Mesodermal cell (in vitro differentiated cells): ENCODE measurements around the gene BST1.

Source experiments
- H3K27ac ChIP-seq: 2 replicates; pipeline ENCODE4 v1.7.0; 2013; ENCODE audit warnings: mild to moderate bottlenecking, low read depth, low read length, moderate library complexity; ENCODE audit not compliant: severe bottlenecking
- H3K36me3 ChIP-seq: 2 replicates; pipeline ENCODE4 v1.7.1; 2013; ENCODE audit warnings: mild to moderate bottlenecking, low read length, moderate library complexity; ENCODE audit not compliant: control insufficient read depth, insufficient read depth
- H3K4me1 ChIP-seq: one replicate; pipeline ENCODE4 v1.7.1; 2013; ENCODE audit warnings: mild to moderate bottlenecking, low read length; ENCODE audit not compliant: insufficient read depth, control insufficient read depth, poor library complexity, severe bottlenecking
- H3K4me3 ChIP-seq: 2 replicates; pipeline ENCODE4 v1.7.0; 2013; ENCODE audit warnings: low read length, control low read depth, mild to moderate bottlenecking; ENCODE audit not compliant: insufficient read depth, poor library complexity, severe bottlenecking; ENCODE audit errors: extremely low read depth
- H3K9me3 ChIP-seq: 2 replicates; pipeline ENCODE4 v1.7.1; 2013; ENCODE audit warnings: mild to moderate bottlenecking, low read length, moderate library complexity; ENCODE audit not compliant: control insufficient read depth
- WGBS, 2 experiments: methylation state at CpG; one replicate each; pipeline ENCODE4 v1.1.5; 2013; ENCODE audit warnings: missing lambda C conversion rate in 2 of 2; ENCODE audit not compliant: insufficient coverage in 2 of 2; 5-methylcytosine and 5-hydroxymethylcytosine counted together

Gene BST1

DNA sequence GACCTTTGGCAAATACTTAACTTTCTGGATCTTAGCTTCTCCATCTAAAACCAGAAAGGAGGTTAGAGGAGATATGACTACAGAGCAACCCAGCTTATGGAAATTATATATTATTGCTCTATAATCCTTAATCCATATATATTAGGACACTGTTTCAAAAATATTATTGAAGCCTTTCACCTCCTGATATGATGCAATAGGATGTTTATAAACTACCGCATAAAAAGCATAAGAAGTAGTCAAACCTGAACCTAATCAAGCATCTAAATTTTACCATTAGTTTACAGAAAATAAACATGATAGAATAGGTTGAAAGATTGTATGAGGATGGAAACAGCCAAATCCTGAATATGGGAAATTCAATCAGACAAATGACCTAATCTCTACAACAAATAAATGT, 26.8 kb upstream of the BST1 start:
- Histone ChIP-seq H3K4me1 (peaks cover 6% of the 10 kb centered on the region), H3K9me3 (no peaks in the 10 kb centered on the region), H3K36me3 (peaks cover 46% of the 10 kb centered on the region), H3K27ac (no peak overlapping the region), H3K4me3 (no peak overlapping the region)
- WGBS, 2 experiments: no CpG with 5 or more reads among the region's 1 CpG

DNA sequence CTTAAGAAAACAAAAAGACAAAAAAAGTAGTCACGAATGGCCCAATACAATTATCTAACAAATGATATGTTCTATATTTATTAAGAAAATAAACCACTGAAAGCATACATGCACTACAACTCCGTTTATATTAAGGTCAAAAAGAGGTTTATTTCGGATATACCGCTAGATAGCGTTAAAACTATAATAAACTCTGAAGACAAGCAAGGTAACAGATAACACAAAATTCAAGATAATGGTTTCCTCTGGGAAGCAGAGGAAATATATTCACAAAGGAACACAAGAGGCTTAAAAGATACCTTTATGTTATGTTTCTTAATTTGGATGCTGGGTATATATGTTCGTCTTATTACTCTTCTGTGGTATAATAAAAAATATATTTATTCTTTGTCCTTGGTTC, 26.0 kb upstream of the BST1 start:
- Histone ChIP-seq H3K4me1 (peaks cover 6% of the 10 kb centered on the region), H3K4me3 (no peak overlapping the region), H3K27ac (no peak overlapping the region), H3K36me3 (peaks cover 37% of the 10 kb centered on the region), H3K9me3 (no peaks in the 10 kb centered on the region)
- no CpG with 5 or more reads among the region's 6 CpGs for WGBS, 2 experiments

DNA sequence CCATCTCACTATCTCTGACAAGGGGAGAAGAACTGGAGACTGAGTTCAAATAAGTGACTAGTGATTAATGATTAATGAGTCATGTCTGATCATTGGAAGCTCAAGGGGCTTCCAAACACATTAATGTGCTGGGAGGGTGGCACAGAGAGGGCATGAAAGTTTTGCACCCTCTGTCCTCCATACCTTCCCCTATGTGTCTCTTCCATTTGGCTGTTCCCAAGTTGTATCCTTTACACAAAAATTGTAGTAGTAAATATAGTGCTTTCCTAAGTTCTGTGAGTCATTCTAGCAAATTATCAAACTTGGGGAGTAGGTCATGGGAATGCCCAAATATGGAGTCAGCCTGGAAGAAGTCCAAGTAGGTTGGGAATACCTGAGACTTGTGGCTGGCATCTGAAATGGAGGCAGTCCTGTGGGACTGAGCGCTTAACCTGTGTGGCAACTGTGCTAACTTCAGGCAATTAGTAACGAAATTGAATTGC, 25.3 kb upstream of the BST1 start:
- Histone ChIP-seq H3K4me1 (peaks cover 6% of the 10 kb centered on the region), H3K4me3 (peak overlapping the region; percentile 14), H3K27ac (no peak overlapping the region), H3K36me3 (peaks cover 31% of the 10 kb centered on the region), H3K9me3 (no peaks in the 10 kb centered on the region)
- 60 to 100% methylated on average over 1 to 2 of the region's 2 CpGs for WGBS, 2 experiments

DNA sequence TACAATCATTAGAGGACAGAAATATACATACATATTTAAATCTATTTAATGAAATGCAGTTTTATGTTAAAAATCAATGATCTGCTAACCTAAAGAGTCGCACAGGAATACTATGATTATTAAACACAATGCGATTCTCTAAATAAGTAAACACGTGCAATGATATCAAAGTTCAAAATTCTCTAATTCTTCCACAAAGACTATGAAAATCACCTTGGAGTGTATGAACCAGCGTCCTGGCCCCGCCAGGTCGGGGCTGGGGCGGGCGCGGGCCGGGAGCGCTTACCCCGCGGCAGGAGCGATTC, 21.8 kb upstream of the BST1 start:
- Histone ChIP-seq H3K9me3 (no peaks in the 10 kb centered on the region), H3K4me1 (peaks cover 11% of the 10 kb centered on the region), H3K4me3 (peak overlapping the region; percentile 91), H3K36me3 (peaks cover 36% of the 10 kb centered on the region), H3K27ac (peak overlapping the region; percentile 88)
- WGBS, 2 experiments: 0% methylated on average over 11 to 12 of the region's 14 CpGs

DNA sequence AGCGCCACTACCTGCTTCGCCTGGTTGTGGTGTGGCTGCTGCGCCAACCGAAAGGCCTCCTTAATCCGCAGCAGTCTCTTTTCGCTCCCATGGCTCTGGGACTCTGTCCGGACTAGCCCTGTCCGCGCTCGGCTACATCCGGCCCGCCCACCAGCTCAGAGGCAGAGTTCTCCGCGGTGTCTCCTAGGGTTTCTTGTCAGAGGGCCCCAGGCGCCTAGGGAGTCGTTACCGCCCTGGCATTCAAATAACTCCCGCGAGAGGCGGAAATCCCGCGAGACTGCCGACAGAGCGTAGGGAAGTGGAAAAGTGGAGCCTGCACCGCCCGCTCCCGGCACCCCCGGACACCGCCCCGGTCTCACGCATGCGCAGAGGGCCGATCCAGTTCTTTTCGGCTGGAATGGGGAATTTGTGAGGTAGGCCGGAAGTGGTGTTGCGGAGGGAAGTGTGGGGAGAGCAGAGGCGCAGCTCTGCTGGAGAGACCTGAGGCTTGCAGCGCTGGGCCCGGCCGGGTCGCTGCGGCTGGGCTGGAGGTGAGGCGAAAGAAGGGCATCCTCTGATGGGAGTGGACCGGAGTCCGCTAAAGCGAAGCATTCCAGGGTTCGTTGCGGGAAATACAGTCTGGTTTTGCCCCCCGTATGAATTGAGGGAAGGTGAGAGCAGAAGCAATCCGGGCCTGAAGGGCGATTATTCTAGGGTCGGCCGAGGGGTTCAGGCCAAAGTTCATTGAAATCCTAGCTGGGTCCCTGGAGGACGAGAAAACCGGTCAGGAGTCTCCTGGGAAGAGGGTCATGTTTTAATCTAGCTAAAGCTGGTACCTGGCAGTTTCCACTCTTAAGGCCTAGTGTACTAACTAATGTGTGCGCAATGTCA, 21.3 kb upstream of the BST1 start, which contains the start of gene FAM200B:
Gene FAM200B (plus strand): TSS at position 456 of the 870 bp plus-strand sequence. CDS start 5,151 bp downstream, outside the sequence.
- Histone ChIP-seq H3K9me3 (no peaks in the 10 kb centered on the region), H3K27ac (peak within 1 kb of the TSS; percentile 97), H3K4me1 (peaks cover 11% of the 10 kb centered on the region), H3K4me3 (peak within 1 kb of the TSS; percentile 91), H3K36me3 (peaks cover 42% of the 10 kb centered on the region)
- WGBS, 2 experiments: 0 to 1% methylated on average over 51 to 56 of the region's 56 CpGs

DNA sequence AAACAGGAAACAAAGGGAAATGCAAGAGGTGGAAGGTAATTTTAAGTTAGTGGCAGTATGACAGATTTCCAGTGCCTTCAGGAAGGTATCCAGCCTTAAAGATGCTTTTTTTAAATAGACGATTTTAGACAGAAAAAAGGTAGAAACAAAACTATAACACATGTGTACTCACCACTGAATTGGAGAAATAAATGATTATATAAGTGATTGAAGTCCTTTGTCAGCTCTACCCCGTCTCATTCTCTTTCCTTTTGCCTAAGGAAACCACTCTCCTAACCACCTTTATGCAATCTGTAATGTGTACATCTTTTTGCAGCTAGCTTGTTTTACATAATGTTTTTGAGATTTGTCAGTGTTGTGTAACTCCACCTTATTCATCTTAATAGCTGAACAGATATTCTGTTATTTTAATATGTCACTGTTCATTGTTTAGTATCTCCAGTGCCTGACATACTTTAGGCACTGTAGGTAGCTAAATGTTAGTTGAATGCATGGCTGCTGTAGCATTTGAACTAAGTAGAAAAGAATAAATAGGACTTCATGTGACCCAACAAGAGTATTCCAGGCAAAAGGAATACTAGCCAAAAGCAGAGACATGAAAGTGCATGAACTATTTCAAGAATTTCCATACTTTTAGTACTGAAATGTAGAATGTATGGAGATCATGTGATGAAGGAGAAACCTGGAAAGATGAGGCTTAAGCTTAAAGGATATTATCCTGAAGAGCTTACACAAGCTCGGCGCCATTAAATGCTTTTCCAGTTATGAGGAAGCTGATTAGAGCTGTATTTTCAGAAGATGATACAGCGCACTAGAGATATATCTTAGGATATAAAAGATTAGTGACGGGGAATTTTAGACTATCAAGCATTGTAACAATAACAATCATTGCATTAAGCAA, 20.4 kb upstream of the BST1 start:
- peak overlapping the region; percentile 91 for H3K4me3 ChIP-seq
- peaks cover 46% of the 10 kb centered on the region for H3K36me3 ChIP-seq
- 35 to 71% methylated on average over 2 of the region's 6 CpGs for WGBS, 2 experiments
- H3K27ac ChIP-seq: peak overlapping the region; percentile 97
- peaks cover 7% of the 10 kb centered on the region for H3K4me1 ChIP-seq
- H3K9me3 ChIP-seq: no peaks in the 10 kb centered on the region

DNA sequence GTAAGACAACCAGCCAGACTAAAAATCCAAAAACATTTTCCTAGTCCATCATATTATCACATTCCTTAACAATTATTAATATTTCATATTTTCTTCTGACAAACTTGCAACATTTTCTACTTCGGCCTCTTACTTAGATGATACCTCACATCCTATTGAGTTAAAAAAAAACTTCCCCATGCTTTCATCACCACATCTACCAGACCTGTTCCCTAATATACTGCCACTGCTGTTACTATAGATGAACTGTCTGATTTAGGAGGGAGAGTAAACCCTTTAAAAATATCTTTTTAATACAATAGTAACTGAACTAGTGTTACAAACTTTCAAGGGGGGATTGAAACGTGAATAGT, 19.7 kb upstream of the BST1 start:
- Histone ChIP-seq H3K4me1 (peaks cover 5% of the 10 kb centered on the region), H3K9me3 (no peaks in the 10 kb centered on the region), H3K4me3 (peak overlapping the region; percentile 91), H3K27ac (peak overlapping the region; percentile 97), H3K36me3 (peaks cover 47% of the 10 kb centered on the region)
- 83% methylated on average over 1 of the region's 2 CpGs for WGBS, 2 experiments

DNA sequence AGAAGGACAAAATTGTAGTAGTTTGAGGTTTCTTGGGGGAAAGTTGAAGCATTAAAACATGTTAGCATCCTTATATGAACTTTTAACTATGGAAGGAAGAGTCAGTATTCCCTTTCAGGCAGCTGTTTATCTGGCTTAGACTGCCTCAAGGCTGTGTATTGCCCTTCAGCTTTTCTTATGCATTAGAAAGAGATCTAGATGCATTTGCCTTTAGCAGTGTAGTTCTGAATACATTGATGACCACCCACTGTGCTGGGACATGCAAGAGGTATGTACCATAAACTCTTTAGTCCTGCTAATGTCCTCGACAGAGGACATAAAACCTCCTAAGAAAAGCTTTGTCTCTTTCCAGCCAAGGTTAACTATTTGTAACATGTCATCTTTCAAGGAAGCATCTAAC, 18.4 kb upstream of the BST1 start:
- WGBS, 2 experiments: 60 to 80% methylated on average over 1 of the region's 1 CpG
- Histone ChIP-seq H3K4me3 (no peak overlapping the region), H3K9me3 (no peaks in the 10 kb centered on the region), H3K36me3 (peaks cover 57% of the 10 kb centered on the region), H3K4me1 (peaks cover 6% of the 10 kb centered on the region), H3K27ac (no peak overlapping the region)

DNA sequence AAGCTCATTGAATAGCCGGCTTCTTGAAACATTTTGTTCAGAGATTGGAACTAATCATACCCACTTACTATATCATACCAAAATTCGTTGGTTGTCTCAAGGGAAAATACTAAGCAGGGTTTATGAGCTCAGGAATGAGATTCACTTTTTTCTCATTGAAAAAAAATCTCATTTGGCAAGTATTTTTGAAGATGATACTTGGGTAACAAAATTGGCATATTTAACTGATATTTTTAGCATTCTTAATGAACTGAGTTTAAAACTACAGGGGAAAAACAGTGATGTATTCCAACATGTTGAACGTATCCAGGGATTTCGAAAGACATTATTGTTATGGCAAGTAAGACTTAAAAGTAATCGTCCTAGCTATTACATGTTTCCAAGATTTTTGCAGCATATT, 14.8 kb upstream of the BST1 start:
- peaks cover 56% of the 10 kb centered on the region for H3K36me3 ChIP-seq
- 100% methylated on average over 3 of the region's 5 CpGs; no CpG with 5 or more reads in 1 of the 2 experiments for WGBS, 2 experiments
- H3K4me3 ChIP-seq: no peak overlapping the region
- no peaks in the 10 kb centered on the region for H3K9me3 ChIP-seq
- peaks cover 37% of the 10 kb centered on the region for H3K4me1 ChIP-seq
- no peak overlapping the region for H3K27ac ChIP-seq

DNA sequence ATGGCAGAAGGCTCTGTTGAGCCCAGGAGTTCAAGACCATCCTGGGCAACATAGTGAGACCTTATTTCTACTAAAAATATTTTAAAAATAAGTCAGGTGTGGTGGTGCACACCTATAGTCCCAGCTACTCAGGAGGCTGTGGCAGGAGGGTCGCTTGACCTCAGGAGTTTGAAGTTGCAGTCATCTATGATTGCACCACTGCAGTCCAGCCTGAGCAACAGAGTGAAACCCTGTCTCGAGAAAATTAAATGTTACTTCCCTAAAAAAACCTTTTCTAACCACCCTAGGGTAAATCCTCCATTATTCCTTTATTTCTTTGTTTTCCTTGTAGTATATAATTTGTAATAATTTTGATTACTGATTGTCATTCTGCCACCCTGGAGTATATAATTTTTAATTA, 13.3 kb upstream of the BST1 start:
- Histone ChIP-seq H3K9me3 (peaks cover 7% of the 10 kb centered on the region), H3K27ac (peak overlapping the region; percentile 99), H3K36me3 (peaks cover 49% of the 10 kb centered on the region), H3K4me1 (peaks cover 37% of the 10 kb centered on the region), H3K4me3 (no peak overlapping the region)
- 91 to 100% methylated on average over 1 of the region's 2 CpGs for WGBS, 2 experiments
